ENCODE results near the gene RAP1GAP. TPM values are rescaled to one million over a fixed set of nuclear protein-coding genes. Genes with fewer than 3 reads are reported as not detected.
A peak's percentile ranks its signal among the peaks of the same experiment; 100 is the strongest.

Gene RAP1GAP
- total RNA-seq, 2 experiments from 2014 or later, result 0.15 to 0.41 TPM

- DNase-seq, result no peak
- Mint-ChIP-seq H3K36me3 (ENCODE audit: low read depth) (no peaks in the 10 kb centered on the region), H3K27me3 (ENCODE audit: low read depth) (peaks cover 10% of the 10 kb centered on the region), H3K4me1 (ENCODE audit: low read depth) (no peaks in the 10 kb centered on the region), H3K4me3 (no peak overlapping the region), H3K27ac (no peak overlapping the region), H3K9me3 (no peaks in the 10 kb centered on the region)
- intact Hi-C loops (cut with micrococcal nuclease), result no loop called here
- CTCF ChIA-PET, result interaction anchor here (0.7 kb wide), 1 partner anchor 750 kb away, joined by 3 read pairs; no protein-coding TSS in a partner anchor
Measured at GRCh38 chr1:21616372-21616771, 52.8 kb downstream of the RAP1GAP start.

DNA sequence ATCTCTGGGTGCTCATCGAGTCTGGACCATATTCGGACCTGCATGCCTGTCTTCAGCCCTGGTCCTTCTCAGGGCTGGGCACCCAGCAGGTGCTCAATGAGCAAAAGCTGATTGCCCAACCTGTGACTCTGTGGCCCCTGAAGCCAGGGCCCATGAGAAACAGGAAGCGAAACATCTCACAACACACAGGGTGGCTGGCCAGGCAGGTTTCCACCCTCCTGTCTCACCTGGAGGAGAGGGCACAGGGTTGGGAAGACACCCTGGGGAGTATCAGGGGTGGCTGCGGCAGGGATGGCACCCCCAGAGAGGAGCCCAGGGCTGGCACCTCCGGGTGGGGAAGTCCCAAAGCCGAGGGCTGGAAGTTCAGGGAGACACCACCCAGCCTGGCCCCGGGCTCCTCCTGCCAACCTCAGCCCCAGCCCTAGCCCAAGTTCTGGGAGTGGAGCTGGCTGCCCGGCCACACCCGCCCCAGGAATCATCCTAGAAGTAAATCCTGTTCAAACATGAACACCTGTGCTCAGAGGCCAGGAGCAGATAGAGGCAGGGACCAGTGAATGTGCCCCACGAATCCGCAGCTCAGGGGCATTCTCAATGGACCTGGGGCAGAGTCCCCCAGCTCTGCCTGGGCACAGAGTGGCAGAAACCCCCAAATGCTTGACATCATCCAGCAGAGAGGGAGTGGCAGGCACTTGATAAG, 54.6 kb downstream of the RAP1GAP start:
- DNase-seq, result no peak
- intact Hi-C loops (cut with micrococcal nuclease), result no loop called here

GRCh38 chr1:21613072-21613867, 55.9 kb downstream of the RAP1GAP start:
- peaks cover 2% of the 10 kb centered on the region for H3K27me3 Mint-ChIP-seq (ENCODE audit: low read depth)
- H3K4me1 Mint-ChIP-seq (ENCODE audit: low read depth), result no peaks in the 10 kb centered on the region
- intact Hi-C loops (cut with micrococcal nuclease), result no loop called here
- H3K27ac Mint-ChIP-seq, result peak overlapping the region; percentile 39
- no peaks in the 10 kb centered on the region for H3K9me3 Mint-ChIP-seq
- no peak for DNase-seq
- CTCF ChIA-PET, result no interaction called here
- H3K4me3 Mint-ChIP-seq, result no peak overlapping the region
- no peaks in the 10 kb centered on the region for H3K36me3 Mint-ChIP-seq (ENCODE audit: low read depth)

More for the DNA sequence above, 54.6 kb downstream of the RAP1GAP start:
- Mint-ChIP-seq H3K27me3 (ENCODE audit: low read depth) (peaks cover 3% of the 10 kb centered on the region), H3K4me1 (ENCODE audit: low read depth) (no peaks in the 10 kb centered on the region), H3K27ac (no peak overlapping the region), H3K4me3 (no peak overlapping the region), H3K9me3 (no peaks in the 10 kb centered on the region), H3K36me3 (ENCODE audit: low read depth) (no peaks in the 10 kb centered on the region)
- CTCF ChIA-PET, result no interaction called here

GRCh38 chr1:21612057-21612456, 57.1 kb downstream of the RAP1GAP start:
- Mint-ChIP-seq H3K27me3 (ENCODE audit: low read depth) (peaks cover 9% of the 10 kb centered on the region), H3K4me3 (no peak overlapping the region), H3K4me1 (ENCODE audit: low read depth) (peaks cover 10% of the 10 kb centered on the region), H3K27ac (no peak overlapping the region), H3K36me3 (ENCODE audit: low read depth) (no peaks in the 10 kb centered on the region), H3K9me3 (no peaks in the 10 kb centered on the region)
- intact Hi-C loops (cut with micrococcal nuclease), result no loop called here
- CTCF ChIA-PET, result no interaction called here
- no peak for DNase-seq

DNA sequence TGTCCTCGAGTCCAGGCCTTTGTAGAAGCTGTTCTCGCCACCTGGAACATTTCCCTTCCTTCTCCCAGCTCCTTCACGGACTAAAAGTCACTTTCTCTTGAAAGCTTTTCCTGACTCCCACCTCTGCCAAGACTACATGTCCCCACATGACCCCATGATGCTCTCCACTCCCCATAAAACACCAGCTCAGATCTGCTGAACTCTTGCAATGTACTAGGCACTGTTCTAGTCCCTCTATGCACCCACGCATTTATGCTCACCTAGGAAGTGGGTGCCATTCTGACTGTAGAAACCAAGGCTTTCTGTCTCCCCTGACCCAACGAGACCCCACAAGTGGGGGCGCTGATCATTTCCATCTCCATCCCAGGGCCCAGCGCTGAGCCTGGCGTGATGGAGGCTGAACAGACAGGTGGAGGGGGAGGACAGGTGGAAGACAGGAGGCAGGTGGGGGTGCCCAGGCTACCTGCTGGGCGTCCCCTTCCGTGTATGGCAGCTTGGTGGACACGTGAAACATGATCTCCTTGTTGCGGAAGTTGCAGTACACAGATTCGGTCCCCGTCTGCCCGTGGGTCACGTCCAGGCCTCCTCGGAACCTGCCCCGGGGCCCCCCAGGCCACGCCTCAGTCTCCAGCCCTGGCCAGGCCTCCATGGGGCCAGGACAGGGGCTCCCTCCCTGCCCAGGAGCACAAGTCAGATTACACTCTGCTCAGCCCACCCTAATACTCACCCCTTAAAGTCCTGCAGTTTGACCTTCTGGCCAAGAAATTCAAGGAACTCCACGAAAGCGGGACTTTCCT, 58.0 kb downstream of the RAP1GAP start:
- Mint-ChIP-seq H3K9me3 (no peaks in the 10 kb centered on the region), H3K27ac (no peak overlapping the region), H3K4me1 (ENCODE audit: low read depth) (peaks cover 10% of the 10 kb centered on the region), H3K4me3 (no peak overlapping the region), H3K36me3 (ENCODE audit: low read depth) (no peaks in the 10 kb centered on the region), H3K27me3 (ENCODE audit: low read depth) (peaks cover 9% of the 10 kb centered on the region)
- CTCF ChIA-PET, result no interaction called here
- DNase-seq, result no peak
- intact Hi-C loops (cut with micrococcal nuclease), result no loop called here

DNA sequence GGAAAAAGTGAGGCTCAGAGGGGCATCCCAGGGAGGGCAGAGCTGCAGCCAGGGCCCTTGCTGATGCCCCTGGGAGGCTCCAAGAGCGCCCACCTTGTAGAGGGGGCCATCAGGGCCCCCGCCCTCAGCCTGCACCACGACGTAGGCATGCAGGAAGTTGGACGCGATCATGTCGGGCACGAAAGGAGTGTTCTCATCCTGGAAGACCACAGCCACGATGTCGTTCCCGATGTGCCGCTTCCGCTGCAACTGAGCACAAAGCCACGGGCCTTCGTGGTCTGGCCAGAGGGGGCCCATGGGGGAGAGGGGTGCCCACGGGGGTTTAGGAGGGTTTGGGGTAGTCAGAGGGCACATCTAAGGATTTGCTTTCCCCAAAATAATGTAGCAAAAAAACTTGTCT, 59.1 kb downstream of the RAP1GAP start:
- Mint-ChIP-seq H3K27me3 (ENCODE audit: low read depth) (peaks cover 9% of the 10 kb centered on the region), H3K27ac (no peak overlapping the region), H3K9me3 (no peaks in the 10 kb centered on the region), H3K4me1 (ENCODE audit: low read depth) (peaks cover 10% of the 10 kb centered on the region), H3K4me3 (no peak overlapping the region), H3K36me3 (ENCODE audit: low read depth) (no peaks in the 10 kb centered on the region)
- CTCF ChIA-PET, result no interaction called here
- no peak for DNase-seq
- intact Hi-C loops (cut with micrococcal nuclease), result no loop called here

DNA sequence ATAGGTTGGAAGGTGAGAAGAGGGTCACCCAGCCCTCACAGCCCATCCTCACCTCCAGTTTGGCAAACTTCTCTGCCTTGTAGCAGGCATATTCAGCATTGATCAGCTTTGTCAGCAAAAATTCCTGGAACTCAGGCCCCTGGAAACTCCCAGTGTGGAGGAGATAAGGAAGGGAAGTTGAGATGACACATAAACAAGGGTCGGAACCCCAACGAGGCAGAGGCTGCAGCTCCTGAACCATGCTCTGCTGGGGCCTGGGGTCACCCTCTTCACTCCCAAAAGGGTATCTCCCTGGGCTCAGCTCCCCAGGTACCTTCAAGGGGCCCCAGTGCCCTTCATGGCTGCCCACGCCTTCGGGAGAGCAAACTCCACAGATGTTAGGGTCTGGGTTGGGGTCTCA, 60.4 kb downstream of the RAP1GAP start:
- H3K4me3 Mint-ChIP-seq, result no peak overlapping the region
- no peak for DNase-seq
- no peaks in the 10 kb centered on the region for H3K9me3 Mint-ChIP-seq
- no peaks in the 10 kb centered on the region for H3K36me3 Mint-ChIP-seq (ENCODE audit: low read depth)
- CTCF ChIA-PET, result no interaction called here
- intact Hi-C loops (cut with micrococcal nuclease), result no loop called here
- no peak overlapping the region for H3K27ac Mint-ChIP-seq
- H3K27me3 Mint-ChIP-seq (ENCODE audit: low read depth), result peaks cover 9% of the 10 kb centered on the region
- H3K4me1 Mint-ChIP-seq (ENCODE audit: low read depth), result peaks cover 10% of the 10 kb centered on the region

GRCh38 chr1:21607549-21608529, 61.3 kb downstream of the RAP1GAP start:
- intact Hi-C loops (cut with micrococcal nuclease), result no loop called here
- no peaks in the 10 kb centered on the region for H3K36me3 Mint-ChIP-seq (ENCODE audit: low read depth)
- peak overlapping the region; percentile 67 for H3K4me3 Mint-ChIP-seq
- H3K4me1 Mint-ChIP-seq (ENCODE audit: low read depth), result peaks cover 10% of the 10 kb centered on the region
- DNase-seq, result peak; percentile 88
- H3K27me3 Mint-ChIP-seq (ENCODE audit: low read depth), result peaks cover 9% of the 10 kb centered on the region
- CTCF ChIA-PET, result no interaction called here
- no peaks in the 10 kb centered on the region for H3K9me3 Mint-ChIP-seq
- H3K27ac Mint-ChIP-seq, result peak overlapping the region; percentile 25

GRCh38 chr1:21605964-21606705, 63.0 kb downstream of the RAP1GAP start:
- intact Hi-C loops (cut with micrococcal nuclease), result no loop called here
- H3K9me3 Mint-ChIP-seq, result no peaks in the 10 kb centered on the region
- peaks cover 9% of the 10 kb centered on the region for H3K27me3 Mint-ChIP-seq (ENCODE audit: low read depth)
- DNase-seq, result no peak
- H3K36me3 Mint-ChIP-seq (ENCODE audit: low read depth), result no peaks in the 10 kb centered on the region
- H3K27ac Mint-ChIP-seq, result no peak overlapping the region
- peaks cover 10% of the 10 kb centered on the region for H3K4me1 Mint-ChIP-seq (ENCODE audit: low read depth)
- CTCF ChIA-PET, result interaction anchor here (0.6 kb wide), 1 partner anchor 53 kb away, joined by 3 read pairs; no protein-coding TSS in a partner anchor
- H3K4me3 Mint-ChIP-seq, result no peak overlapping the region

GRCh38 chr1:21605012-21605715, 64.0 kb downstream of the RAP1GAP start:
- H3K36me3 Mint-ChIP-seq (ENCODE audit: low read depth), result no peaks in the 10 kb centered on the region

More at GRCh38 chr1:21605012-21605715, 64.0 kb downstream of the RAP1GAP start:
- intact Hi-C loops (cut with micrococcal nuclease), result no loop called here
- Mint-ChIP-seq H3K9me3 (no peaks in the 10 kb centered on the region), H3K27me3 (ENCODE audit: low read depth) (peaks cover 9% of the 10 kb centered on the region), H3K4me1 (ENCODE audit: low read depth) (peaks cover 10% of the 10 kb centered on the region), H3K4me3 (no peak overlapping the region), H3K27ac (no peak overlapping the region)
- no peak for DNase-seq
- CTCF ChIA-PET, result no interaction called here

All from activated naive CD4-positive, alpha-beta T cell treated with anti-CD3 and anti-CD28 coated beads for 36 hours (primary cell).